Endothelial cell of umbilical vein (primary cell): Measurements from ENCODE around the gene CMC2. TPM values are rescaled to one million over a fixed set of nuclear protein-coding genes. Genes with fewer than 3 reads are reported as not detected.

Experiments used
- BruUV-seq: library from RNA; stranded (reverse); fragments of 400-500 nt; replicated peaks from 2 replicates; lab custom pipeline; 2021; lab: Mats Ljungman, UMichigan
- CTCF ChIA-PET: fragments of 300-600, 350-600 bp; sonication (Branson Sonifier 250); formaldehyde crosslinking; loops from one replicate; lab custom pipeline; 2021; ENCODE audit warnings: antibody characterized with exemption, inconsistent platforms; lab: Charles Lee
- POLR2A ChIA-PET: fragments of 300-600, 350-600 bp; sonication (Branson Sonifier 250); formaldehyde crosslinking; loops from one replicate; lab custom pipeline; 2021; ENCODE audit warnings: antibody characterized with exemption, inconsistent platforms; lab: Charles Lee
- DNase-seq: peaks from one replicate; pipeline ENCODE4 v3.0.0-alpha.2; 2011; ENCODE audit warnings: low read depth, low spot score
- FAIRE-seq: peaks from 2 replicates; lab custom pipeline; 2011; peaks lifted over from hg19 to GRCh38; lab: Jason Lieb, UNC
- H2AFZ ChIP-seq: 2 replicates; pipeline ENCODE4 v1.6.0; 2012; ENCODE audit warnings: low read depth, low read length, control low read depth, inconsistent platforms
- H3K27ac ChIP-seq: 2 replicates; pipeline ENCODE4 v1.5.1; 2011; ENCODE audit warnings: low read depth, mild to moderate bottlenecking, control low read depth, low read length, moderate library complexity; ENCODE audit not compliant: insufficient read depth
- H3K27me3 ChIP-seq, 2 experiments: 2 replicates each; pipeline versions ENCODE4 v1.6.0 to v1.6.1; 2011; ENCODE audit warnings: low read length in 2 of 2, mixed read lengths in 1 of 2; ENCODE audit not compliant: control insufficient read depth in 2 of 2, insufficient read depth in 2 of 2
- H3K36me3 ChIP-seq, 2 experiments: 2 replicates in 1 of 2; 3 replicates in 1 of 2; pipeline ENCODE4 v1.5.1; 2011; ENCODE audit warnings: low read length in 2 of 2, mild to moderate bottlenecking in 1 of 2, moderate library complexity in 1 of 2; ENCODE audit not compliant: control insufficient read depth in 2 of 2, insufficient read depth in 2 of 2; ENCODE audit errors: extremely low read depth in 1 of 2
- H3K4me1 ChIP-seq: 3 replicates; pipeline ENCODE4 v1.5.1; 2011; ENCODE audit warnings: mild to moderate bottlenecking, low read length; ENCODE audit not compliant: control insufficient read depth, insufficient read depth; ENCODE audit errors: extremely low read depth
- H3K4me2 ChIP-seq: 2 replicates; pipeline ENCODE4 v1.6.1; 2011; ENCODE audit warnings: low read length, control low read depth, mixed read lengths; ENCODE audit not compliant: insufficient read depth
- H3K4me3 ChIP-seq, 3 experiments: fragments of 200-600 bp in 1 of 3; sonication (generic), shearing (Covaris generic) in 1 of 3; replicated peaks in 1 of 3; 2 replicates each; pipeline ENCODE4 v1.5.1; 2011 to 2016; ENCODE audit warnings: control low read depth in 3 of 3, low read length in 3 of 3, mild to moderate bottlenecking in 2 of 3, inconsistent platforms in 1 of 3, low read depth in 1 of 3, moderate library complexity in 1 of 3; ENCODE audit not compliant: insufficient read depth in 1 of 3
- H3K79me2 ChIP-seq: 2 replicates; pipeline ENCODE4 v1.6.0; 2012; ENCODE audit warnings: low read length, inconsistent platforms; ENCODE audit not compliant: control insufficient read depth, insufficient read depth
- H3K9ac ChIP-seq: replicated peaks from 2 replicates; pipeline ENCODE3; 2011; ENCODE audit warnings: low read length, control low read depth; ENCODE audit not compliant: insufficient read depth; ENCODE audit errors: extremely low read depth
- H3K9me1 ChIP-seq: replicated peaks from 3 replicates; pipeline ENCODE4 v1.6.0; 2011; ENCODE audit warnings: mild to moderate bottlenecking, low read length; ENCODE audit not compliant: control insufficient read depth, insufficient read depth; ENCODE audit errors: extremely low read depth
- H3K9me3 ChIP-seq: replicated peaks from 2 replicates; pipeline ENCODE4 v1.5.1; 2012; ENCODE audit warnings: low read length, inconsistent platforms; ENCODE audit not compliant: control insufficient read depth, insufficient read depth
- H4K20me1 ChIP-seq: replicated peaks from 2 replicates; pipeline ENCODE3; 2011; ENCODE audit warnings: mild to moderate bottlenecking, low read length; ENCODE audit not compliant: control insufficient read depth, insufficient read depth; ENCODE audit errors: extremely low read depth
- CTCF ChIP-seq, 2 donors: IDR thresholded peaks; 1 replicate in 1 of 2; 2 replicates in 1 of 2; pipeline ENCODE4 v1.5.1; 2011; ENCODE audit warnings: low read length in 2 of 2, mild to moderate bottlenecking in 2 of 2, moderate library complexity in 2 of 2, control low read depth in 1 of 2, inconsistent platforms in 1 of 2, low read depth in 1 of 2; ENCODE audit not compliant: insufficient read depth in 1 of 2; ENCODE audit errors: extremely low read depth in 1 of 2
- EZH2 ChIP-seq: IDR thresholded peaks from 2 replicates; pipeline ENCODE4 v1.6.1; 2012; ENCODE audit warnings: borderline replicate concordance, low read depth, mild to moderate bottlenecking, moderate library complexity, low read length, inconsistent platforms; ENCODE audit not compliant: severe bottlenecking
- FOS ChIP-seq: IDR thresholded peaks from 2 replicates; pipeline ENCODE4 v1.6.1; 2011; ENCODE audit warnings: mild to moderate bottlenecking, low read length, moderate library complexity, borderline replicate concordance; ENCODE audit not compliant: insufficient read depth
- GATA2 ChIP-seq: IDR thresholded peaks from 2 replicates; pipeline ENCODE4 v1.7.0; 2011; ENCODE audit warnings: low read depth, mild to moderate bottlenecking, moderate library complexity, mixed read lengths, low read length; ENCODE audit not compliant: insufficient read length, insufficient read depth
- JUN ChIP-seq: IDR thresholded peaks from 2 replicates; pipeline ENCODE4 v1.6.1; 2011; ENCODE audit warnings: borderline replicate concordance, low read depth; ENCODE audit not compliant: insufficient read length, insufficient read depth
- MAX ChIP-seq: IDR thresholded peaks from 2 replicates; pipeline ENCODE4 v1.6.1; 2011; ENCODE audit not compliant: insufficient read depth, insufficient read length
- MYC ChIP-seq: IDR thresholded peaks from one replicate; pipeline ENCODE4 v1.6.1; 2011; ENCODE audit warnings: mild to moderate bottlenecking, low read depth, low read length
- POLR2A ChIP-seq: IDR thresholded peaks from 2 replicates; pipeline ENCODE4 v1.6.1; 2012; ENCODE audit warnings: low read depth, mild to moderate bottlenecking, control low read depth, low read length
- POLR2AphosphoS5 ChIP-seq: IDR thresholded peaks from 2 replicates; pipeline ENCODE4 v1.6.1; 2012; ENCODE audit warnings: low read depth, mild to moderate bottlenecking, control low read depth, low read length, moderate library complexity; ENCODE audit not compliant: insufficient read depth
- dilution Hi-C: fragments of 300-500 bp; cut with MboI; formaldehyde crosslinking; loops from one replicate; pipeline ENCODE4 v1.15.0; 2019; ENCODE audit warnings: low sequenced_read_pairs; ENCODE audit not compliant: extremely low pct_ligation_motif_present
- intact Hi-C: fragments of 100-400 bp; cut with micrococcal nuclease; formaldehyde crosslinking; loops from one replicate; pipeline ENCODE4 v1.10.0; 2022
- polyA plus RNA-seq, 4 experiments: library from polyadenylated mRNA; depleted of rRNA in 3 of 4; stranded (reverse) in 3 of 4; unstranded in 1 of 4; fragments of >200 nt; gene quantifications; 2 replicates each; pipeline versions ENCODE4 v1.2.1 to v1.2.3, GENCODE V29; 2011 to 2012; ENCODE audit warnings: missing spikeins in 1 of 4
- total RNA-seq: library from RNA; stranded (reverse); gene quantifications from 2 replicates; pipeline ENCODE4 v1.2.3, GENCODE V29; 2021

Gene CMC2
- total and polyA plus RNA-seq, 2 donors (not counting 3 experiments of a cell fraction or from before 2014, with no cell fraction given): 97.8 to 216 TPM

GRCh38 chr16:80940069-80940856 lies 66.4 kb downstream of the CMC2 start:
- H3K9me1 ChIP-seq: no peaks in the 10 kb centered on the region
- no peaks in the 10 kb centered on the region for H4K20me1 ChIP-seq
- no peak overlapping the region for H3K27ac ChIP-seq
- no peaks in the 10 kb centered on the region for H3K27me3 ChIP-seq
- ChIA-PET POLR2A (no interaction called here), CTCF (interaction anchor here (1.1 to 3.3 kb wide), 4 partner anchors 8 to 16 kb away, joined by 3 to 14 read pairs (median 8); no protein-coding TSS in a partner anchor)
- H3K79me2 ChIP-seq: no peaks in the 10 kb centered on the region
- no peak overlapping the region for H3K4me3 ChIP-seq
- H3K9ac ChIP-seq: no peak overlapping the region
- intact Hi-C loops: no loop called here
- H3K9me3 ChIP-seq: no peaks in the 10 kb centered on the region
- peaks cover 43% of the 10 kb centered on the region for H3K4me1 ChIP-seq
- dilution Hi-C loops: no loop called here
- H2AFZ ChIP-seq: no peak overlapping the region
- no TSS peak for BruUV-seq
- no peaks in the 10 kb centered on the region for H3K36me3 ChIP-seq
- FAIRE-seq (no peak), DNase-seq (no peak)
- no peak overlapping the region for H3K4me2 ChIP-seq
- TF ChIP-seq POLR2AphosphoS5 (no peak), FOS (no peak), MAX (no peak), GATA2 (no peak), POLR2A (no peak), EZH2 (no peak), MYC (no peak), CTCF (IDR thresholded peaks at IDR 0.05; ENCODE audit: extremely low read depth in 1 of 2, insufficient read depth in 1 of 2, low read depth in 1 of 2, low read length in 2 of 2) (no peak), JUN (no peak)
